H9 (cell line): ENCODE data around the gene EIF4A3. TPM values are rescaled to one million over a fixed set of nuclear protein-coding genes. Genes with fewer than 3 reads are reported as not detected.

ENCODE experiments used
- DNase-seq: peaks from one replicate; pipeline ENCODE4 v3.0.0-alpha.2; 2017
- H2AFZ ChIP-seq: one replicate; pipeline ENCODE4 v1.6.1; 2013; ENCODE audit warnings: mild to moderate bottlenecking, low read length, control low read depth, moderate library complexity
- H2AK5ac ChIP-seq: 2 replicates; pipeline ENCODE4 v1.6.1; 2013; ENCODE audit warnings: low read length, control low read depth, mixed read lengths; ENCODE audit not compliant: insufficient read length
- H2BK120ac ChIP-seq: one replicate; pipeline ENCODE4 v1.6.1; 2013; ENCODE audit warnings: low read depth, mild to moderate bottlenecking, low read length, control low read depth, inconsistent platforms; ENCODE audit not compliant: poor library complexity, severe bottlenecking
- H2BK12ac ChIP-seq: 2 replicates; pipeline ENCODE4 v1.6.1; 2013; ENCODE audit warnings: low read length, control low read depth, mixed read lengths, low read depth; ENCODE audit not compliant: insufficient read length
- H2BK15ac ChIP-seq: 2 replicates; pipeline ENCODE4 v1.6.1; 2013; ENCODE audit warnings: low read depth, low read length, control low read depth
- H2BK20ac ChIP-seq: one replicate; pipeline ENCODE4 v1.6.1; 2013; ENCODE audit warnings: low read depth, mild to moderate bottlenecking, low read length, control low read depth, inconsistent platforms; ENCODE audit not compliant: poor library complexity, severe bottlenecking
- H2BK5ac ChIP-seq: 2 replicates; pipeline ENCODE4 v1.6.1; 2013; ENCODE audit warnings: low read length, control low read depth, mixed read lengths; ENCODE audit not compliant: insufficient read length
- H3K14ac ChIP-seq: 2 replicates; pipeline ENCODE4 v1.6.1; 2013; ENCODE audit warnings: low read length, control low read depth; ENCODE audit not compliant: insufficient read depth
- H3K18ac ChIP-seq: 2 replicates; pipeline ENCODE4 v1.6.1; 2013; ENCODE audit warnings: low read depth, mild to moderate bottlenecking, mixed read lengths, low read length, control low read depth; ENCODE audit not compliant: insufficient read length
- H3K23ac ChIP-seq: 2 replicates; pipeline ENCODE4 v1.6.1; 2013; ENCODE audit warnings: low read length, control low read depth, mixed read lengths, low read depth; ENCODE audit not compliant: insufficient read length
- H3K23me2 ChIP-seq: 2 replicates; pipeline ENCODE4 v1.6.1; 2013; ENCODE audit warnings: low read depth, mild to moderate bottlenecking, mixed read lengths, low read length, control low read depth; ENCODE audit not compliant: insufficient read length, poor library complexity, severe bottlenecking
- H3K27ac ChIP-seq: 2 replicates; pipeline ENCODE4 v1.5.1; 2013; ENCODE audit warnings: low read length, control low read depth, mixed read lengths, low read depth; ENCODE audit not compliant: insufficient read length
- H3K27me3 ChIP-seq: 2 replicates; pipeline ENCODE4 v1.6.1; 2013; ENCODE audit warnings: low read length, control low read depth, inconsistent platforms; ENCODE audit not compliant: insufficient read depth
- H3K4ac ChIP-seq: 2 replicates; pipeline ENCODE4 v1.6.1; 2013; ENCODE audit warnings: low read depth, mild to moderate bottlenecking, control low read depth, inconsistent platforms, low read length, moderate library complexity
- H3K4me1 ChIP-seq: 2 replicates; pipeline ENCODE4 v1.6.1; 2013; ENCODE audit warnings: low read length, control low read depth, inconsistent platforms; ENCODE audit not compliant: insufficient read depth
- H3K4me2 ChIP-seq: 2 replicates; pipeline ENCODE4 v1.6.1; 2013; ENCODE audit warnings: low read length, control low read depth, mixed read lengths; ENCODE audit not compliant: insufficient read length, insufficient read depth
- H3K56ac ChIP-seq: 2 replicates; pipeline ENCODE4 v1.6.1; 2013; ENCODE audit warnings: low read depth, mild to moderate bottlenecking, mixed read lengths, low read length, control low read depth; ENCODE audit not compliant: insufficient read length
- H3K79me1 ChIP-seq: 2 replicates; pipeline ENCODE4 v1.6.1; 2013; ENCODE audit warnings: low read depth, mild to moderate bottlenecking, moderate library complexity, low read length, control low read depth, inconsistent platforms; ENCODE audit not compliant: insufficient read depth, poor library complexity, severe bottlenecking
- H3K79me2 ChIP-seq: 2 replicates; pipeline ENCODE4 v1.6.1; 2013; ENCODE audit warnings: low read length, control low read depth, inconsistent platforms; ENCODE audit not compliant: insufficient read depth
- H3K9ac ChIP-seq: 2 replicates; pipeline ENCODE4 v1.6.1; 2013; ENCODE audit warnings: low read length, control low read depth, mixed read lengths; ENCODE audit not compliant: insufficient read length; ENCODE audit errors: extremely low read depth
- H3K9me3 ChIP-seq: one replicate; pipeline ENCODE4 v1.6.1; 2013; ENCODE audit warnings: low read depth, low read length, inconsistent platforms; ENCODE audit not compliant: control insufficient read depth
- H3T11ph ChIP-seq: one replicate; pipeline ENCODE4 v1.6.1; 2013; ENCODE audit warnings: mild to moderate bottlenecking, low read length, control low read depth, inconsistent platforms
- H4K20me1 ChIP-seq: one replicate; pipeline ENCODE4 v1.6.1; 2013; ENCODE audit not compliant: control insufficient read depth, insufficient read length, insufficient read depth
- H4K5ac ChIP-seq: 2 replicates; pipeline ENCODE4 v1.6.1; 2013; ENCODE audit warnings: low read depth, mild to moderate bottlenecking, mixed read lengths, low read length, control low read depth; ENCODE audit not compliant: insufficient read length
- H4K8ac ChIP-seq: replicated peaks from 2 replicates; pipeline ENCODE4 v1.6.1; 2013; ENCODE audit warnings: low read length, control low read depth, mixed read lengths, low read depth; ENCODE audit not compliant: insufficient read length
- H4K91ac ChIP-seq: 2 replicates; pipeline ENCODE4 v1.6.1; 2013; ENCODE audit warnings: low read depth, mild to moderate bottlenecking, moderate library complexity, mixed read lengths, low read length, control low read depth; ENCODE audit not compliant: insufficient read length
- H3K27ac Mint-ChIP-seq, 3 experiments: 2 replicates in 2 of 3; 3 replicates in 1 of 3; pipeline ENCODE4 v1.8.0; 2020 to 2021; ENCODE audit warnings: mixed read lengths in 3 of 3, mild to moderate bottlenecking in 1 of 3, moderate library complexity in 1 of 3
- H3K27me3 Mint-ChIP-seq: 2 replicates; pipeline ENCODE4 v1.8.0; 2021; ENCODE audit warnings: low read depth, mild to moderate bottlenecking, moderate library complexity, mixed read lengths
- H3K36me3 Mint-ChIP-seq, 3 experiments: 2 replicates in 2 of 3; 3 replicates in 1 of 3; pipeline ENCODE4 v1.8.0; 2020 to 2021; ENCODE audit warnings: low read depth in 3 of 3, mixed read lengths in 3 of 3; ENCODE audit not compliant: insufficient read depth in 1 of 3
- H3K4me1 Mint-ChIP-seq, 2 experiments: 2 replicates each; pipeline ENCODE4 v1.8.0; 2020; ENCODE audit warnings: mixed read lengths in 2 of 2
- H3K4me3 Mint-ChIP-seq, 2 experiments: 2 replicates in 1 of 2; 3 replicates in 1 of 2; pipeline ENCODE4 v1.8.0; 2020 to 2021; ENCODE audit warnings: mild to moderate bottlenecking in 2 of 2, mixed read lengths in 2 of 2, moderate library complexity in 1 of 2
- H3K9me3 Mint-ChIP-seq, 2 experiments: 2 replicates in 1 of 2; 3 replicates in 1 of 2; pipeline ENCODE4 v1.8.0; 2020; ENCODE audit warnings: mild to moderate bottlenecking in 2 of 2, mixed read lengths in 2 of 2, moderate library complexity in 1 of 2
- CTCF ChIP-seq: fragments of 200-600 bp; sonication (generic); conservative IDR thresholded peaks from 3 replicates; pipeline ENCODE4 v1.8.0; 2021; ENCODE audit warnings: antibody characterized with exemption, mild to moderate bottlenecking
- WGBS: extraction: QIAGEN DNeasy Blood & Tissue Kit; methylation state at CpG from one replicate; pipeline ENCODE4 v1.1.7; 2013; ENCODE audit warnings: missing lambda C conversion rate, low lambda C conversion rate, mixed read lengths; ENCODE audit not compliant: insufficient read length; ENCODE audit errors: extremely low coverage; 5-methylcytosine and 5-hydroxymethylcytosine counted together
- total RNA-seq: library from RNA; stranded (reverse); gene quantifications from 2 replicates; pipeline ENCODE4 v1.2.1, GENCODE V29; 2021

EIF4A3 gene
- total RNA-seq, 1 experiment from 2014 or later = 162 TPM

GRCh38 chr17:80109066-80109660 lies 37.8 kb downstream of the EIF4A3 start:
- no peak overlapping the region for H3K27ac ChIP-seq
- no peak for DNase-seq
- H3K4me2 ChIP-seq = no peak overlapping the region

More at GRCh38 chr17:80109066-80109660, 37.8 kb downstream of the EIF4A3 start:
- Mint-ChIP-seq H3K27ac (no peak overlapping the region; a peak in 2 of 7 replicates), H3K36me3 (peaks cover 2 to 13% (median 2%) of the 10 kb centered on the region in 3 experiments; a peak in 5 of 7 replicates), H3K27me3 (no peaks in the 10 kb centered on the region; the same call in 1 of the 2 replicates), H3K4me1 (peaks cover 20 to 28% of the 10 kb centered on the region in 2 experiments), H3K9me3 (no peaks in the 10 kb centered on the region), H3K4me3 (no peak overlapping the region)
- Histone ChIP-seq H3K4ac (no peak overlapping the region), H4K20me1 (no peaks in the 10 kb centered on the region), H4K91ac (no peak overlapping the region), H4K5ac (no peak overlapping the region), H3K18ac (no peak overlapping the region), H3K23ac (no peak overlapping the region), H3K23me2 (no peaks in the 10 kb centered on the region), H2BK120ac (no peak overlapping the region), H2BK12ac (no peak overlapping the region), H3K9ac (no peak overlapping the region), H2BK15ac (no peak overlapping the region), H4K8ac (no peak overlapping the region), H2BK20ac (no peak overlapping the region), H2AFZ (no peak overlapping the region), H3K9me3 (no peaks in the 10 kb centered on the region), H3T11ph (no peak overlapping the region), H3K56ac (no peak overlapping the region), H3K27me3 (no peaks in the 10 kb centered on the region), H3K14ac (no peak overlapping the region), H2BK5ac (no peak overlapping the region), H3K4me1 (no peaks in the 10 kb centered on the region), H3K79me2 (no peaks in the 10 kb centered on the region), H3K79me1 (no peaks in the 10 kb centered on the region), H2AK5ac (no peak overlapping the region)
- TF ChIP-seq CTCF = no peak
- WGBS = no CpG with 5 or more reads among the region's 13 CpGs
